Mesodermal cell (in vitro differentiated cells): ENCODE data around the gene RASGRF2.

Experiments
- H3K27ac ChIP-seq: 2 replicates; pipeline ENCODE4 v1.7.0; 2013; ENCODE audit warnings: mild to moderate bottlenecking, low read depth, low read length, moderate library complexity; ENCODE audit not compliant: severe bottlenecking
- H3K36me3 ChIP-seq: 2 replicates; pipeline ENCODE4 v1.7.1; 2013; ENCODE audit warnings: mild to moderate bottlenecking, low read length, moderate library complexity; ENCODE audit not compliant: control insufficient read depth, insufficient read depth
- H3K4me1 ChIP-seq: one replicate; pipeline ENCODE4 v1.7.1; 2013; ENCODE audit warnings: mild to moderate bottlenecking, low read length; ENCODE audit not compliant: insufficient read depth, control insufficient read depth, poor library complexity, severe bottlenecking
- H3K4me3 ChIP-seq: 2 replicates; pipeline ENCODE4 v1.7.0; 2013; ENCODE audit warnings: low read length, control low read depth, mild to moderate bottlenecking; ENCODE audit not compliant: insufficient read depth, poor library complexity, severe bottlenecking; ENCODE audit errors: extremely low read depth
- H3K9me3 ChIP-seq: 2 replicates; pipeline ENCODE4 v1.7.1; 2013; ENCODE audit warnings: mild to moderate bottlenecking, low read length, moderate library complexity; ENCODE audit not compliant: control insufficient read depth
- WGBS, 2 experiments: methylation state at CpG; one replicate each; pipeline ENCODE4 v1.1.5; 2013; ENCODE audit warnings: missing lambda C conversion rate in 2 of 2; ENCODE audit not compliant: insufficient coverage in 2 of 2; 5-methylcytosine and 5-hydroxymethylcytosine counted together

RASGRF2 gene

GRCh38 chr5:81205058-81205457 lies 244.9 kb downstream of the RASGRF2 start:
- Histone ChIP-seq H3K4me3 (no peak overlapping the region), H3K36me3 (no peaks in the 10 kb centered on the region), H3K4me1 (no peaks in the 10 kb centered on the region), H3K27ac (no peak overlapping the region), H3K9me3 (no peaks in the 10 kb centered on the region)
- 87 to 100% methylated on average over 2 to 3 of the region's 4 CpGs for WGBS, 2 experiments

GRCh38 chr5:81207009-81207408 lies 246.8 kb downstream of the RASGRF2 start:
- no peak overlapping the region for H3K27ac ChIP-seq
- H3K4me1 ChIP-seq = no peaks in the 10 kb centered on the region
- 66 to 89% methylated on average over 3 of the region's 5 CpGs for WGBS, 2 experiments
- no peaks in the 10 kb centered on the region for H3K9me3 ChIP-seq
- no peak overlapping the region for H3K4me3 ChIP-seq
- H3K36me3 ChIP-seq = no peaks in the 10 kb centered on the region

DNA sequence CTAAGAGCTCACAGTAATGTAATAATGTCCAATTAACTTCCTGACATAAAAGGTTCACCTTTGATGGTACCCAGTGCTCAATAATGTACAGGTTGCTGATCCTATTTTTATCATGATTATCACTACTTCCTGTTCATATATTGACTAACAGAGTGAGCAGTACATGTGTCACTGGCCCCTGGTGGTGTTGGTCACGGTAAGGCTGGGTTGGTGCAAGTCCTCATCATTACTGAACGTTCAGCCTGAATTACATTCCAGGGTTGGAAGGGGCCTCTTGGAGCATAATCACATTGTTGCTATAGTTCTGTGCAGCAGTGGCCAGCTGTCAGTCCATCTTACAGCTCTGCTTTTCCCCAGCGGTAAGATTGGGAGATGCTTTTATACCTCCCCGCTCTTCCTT lies 248.7 kb downstream of the RASGRF2 start:
- Histone ChIP-seq H3K27ac (no peak overlapping the region), H3K4me1 (no peaks in the 10 kb centered on the region), H3K36me3 (no peaks in the 10 kb centered on the region), H3K4me3 (no peak overlapping the region), H3K9me3 (no peaks in the 10 kb centered on the region)
- 93 to 100% methylated on average over 2 of the region's 4 CpGs for WGBS, 2 experiments

GRCh38 chr5:81209386-81209785 lies 249.2 kb downstream of the RASGRF2 start:
- Histone ChIP-seq H3K4me3 (no peak overlapping the region), H3K4me1 (no peaks in the 10 kb centered on the region), H3K36me3 (no peaks in the 10 kb centered on the region), H3K9me3 (no peaks in the 10 kb centered on the region), H3K27ac (no peak overlapping the region)
- WGBS, 2 experiments = 77 to 90% methylated on average over 4 of the region's 5 CpGs

- no peak overlapping the region for H3K4me3 ChIP-seq
- WGBS, 2 experiments = 91 to 92% methylated on average over 11 of the region's 11 CpGs
- H3K27ac ChIP-seq = no peak overlapping the region
- no peaks in the 10 kb centered on the region for H3K36me3 ChIP-seq
- H3K9me3 ChIP-seq = no peaks in the 10 kb centered on the region
- no peaks in the 10 kb centered on the region for H3K4me1 ChIP-seq
These were observed 249.8 kb downstream of the RASGRF2 start for GRCh38 chr5:81209869-81210493.

DNA sequence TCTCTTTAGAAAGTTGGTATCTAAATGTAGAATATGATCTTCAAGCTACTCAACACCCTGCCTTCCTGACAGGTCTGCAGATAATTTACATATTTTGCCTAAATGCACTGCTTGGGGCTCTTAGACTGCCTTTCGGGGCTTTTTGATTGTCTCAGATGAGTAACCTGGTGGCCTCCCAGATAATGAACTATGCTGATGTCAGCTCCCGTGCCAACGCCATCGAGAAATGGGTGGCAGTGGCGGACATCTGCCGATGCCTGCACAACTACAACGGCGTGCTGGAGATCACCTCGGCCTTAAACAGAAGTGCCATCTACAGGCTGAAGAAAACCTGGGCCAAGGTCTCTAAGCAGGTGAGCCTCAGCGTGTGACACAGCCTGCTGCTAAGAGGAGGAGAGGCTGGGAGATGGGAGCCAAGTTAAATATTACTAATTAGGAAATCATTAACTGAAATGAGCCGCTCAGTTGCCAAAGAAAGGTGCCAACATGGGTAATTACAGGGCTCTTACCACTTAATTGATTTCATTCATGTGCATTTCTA lies 252.1 kb downstream of the RASGRF2 start:
- no peak overlapping the region for H3K4me3 ChIP-seq
- 94 to 95% methylated on average over 9 to 10 of the region's 11 CpGs for WGBS, 2 experiments
- no peaks in the 10 kb centered on the region for H3K4me1 ChIP-seq
- no peak overlapping the region for H3K27ac ChIP-seq
- no peaks in the 10 kb centered on the region for H3K9me3 ChIP-seq
- H3K36me3 ChIP-seq = no peaks in the 10 kb centered on the region

DNA sequence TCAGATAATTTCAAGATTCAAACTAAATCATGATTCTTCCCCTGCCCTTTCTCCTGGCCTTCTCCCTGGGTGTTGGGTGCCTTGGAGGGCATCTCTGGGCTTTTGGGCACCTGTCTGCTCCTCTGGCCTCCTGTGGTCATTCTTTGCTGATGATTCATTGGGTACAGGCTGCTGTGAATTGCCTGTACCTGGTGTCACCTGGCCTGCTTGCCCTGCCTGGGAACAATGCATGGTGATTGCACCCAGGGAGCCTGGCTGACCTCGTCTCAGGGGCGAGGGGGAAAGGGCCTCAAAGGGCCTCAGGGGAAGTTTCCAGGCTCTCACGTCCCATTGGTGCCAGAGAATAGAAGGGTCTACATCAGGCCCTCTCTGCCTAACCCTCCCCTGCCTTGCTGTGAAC lies 252.9 kb downstream of the RASGRF2 start:
- no peaks in the 10 kb centered on the region for H3K4me1 ChIP-seq
- no peaks in the 10 kb centered on the region for H3K36me3 ChIP-seq
- 79 to 97% methylated on average over 3 of the region's 3 CpGs for WGBS, 2 experiments
- H3K27ac ChIP-seq = no peak overlapping the region
- H3K4me3 ChIP-seq = no peak overlapping the region
- H3K9me3 ChIP-seq = no peaks in the 10 kb centered on the region

GRCh38 chr5:81214848-81215247 lies 254.7 kb downstream of the RASGRF2 start:
- Histone ChIP-seq H3K36me3 (no peaks in the 10 kb centered on the region), H3K4me3 (no peak overlapping the region), H3K27ac (no peak overlapping the region), H3K9me3 (no peaks in the 10 kb centered on the region), H3K4me1 (no peaks in the 10 kb centered on the region)
- WGBS, 2 experiments = 89 to 95% methylated on average over 5 to 7 of the region's 8 CpGs

GRCh38 chr5:81216152-81216551 lies 256.0 kb downstream of the RASGRF2 start:
- Histone ChIP-seq H3K9me3 (no peaks in the 10 kb centered on the region), H3K36me3 (no peaks in the 10 kb centered on the region), H3K4me3 (no peak overlapping the region), H3K27ac (no peak overlapping the region), H3K4me1 (no peaks in the 10 kb centered on the region)
- WGBS, 2 experiments = no CpG with 5 or more reads among the region's 3 CpGs

DNA sequence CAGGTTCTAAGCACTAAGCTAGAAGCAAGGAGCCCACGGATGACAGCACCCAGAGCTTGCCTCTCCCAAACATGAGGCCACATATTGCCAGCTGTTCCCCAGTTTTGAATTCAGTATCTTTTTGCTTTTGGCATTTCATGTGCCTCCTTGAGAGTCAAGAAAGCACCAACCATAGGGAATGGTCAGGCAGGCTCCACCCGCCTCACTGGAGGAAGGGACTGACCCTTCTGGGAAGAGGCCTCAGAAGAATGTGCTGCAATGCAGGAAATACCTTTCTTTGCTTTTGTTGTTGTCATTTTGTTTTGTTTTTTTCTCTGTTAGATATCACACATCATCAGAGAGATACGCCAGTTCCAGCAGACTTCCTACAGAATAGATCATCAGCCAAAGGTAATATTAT lies 259.2 kb downstream of the RASGRF2 start:
- WGBS, 2 experiments = 100% methylated on average over 1 to 2 of the region's 3 CpGs
- no peak overlapping the region for H3K4me3 ChIP-seq
- no peak overlapping the region for H3K27ac ChIP-seq
- H3K9me3 ChIP-seq = no peaks in the 10 kb centered on the region
- no peaks in the 10 kb centered on the region for H3K36me3 ChIP-seq
- H3K4me1 ChIP-seq = no peaks in the 10 kb centered on the region

- Histone ChIP-seq H3K27ac (no peak overlapping the region), H3K4me3 (no peak overlapping the region), H3K36me3 (no peaks in the 10 kb centered on the region), H3K4me1 (no peaks in the 10 kb centered on the region), H3K9me3 (no peaks in the 10 kb centered on the region)
These were observed 262.1 kb downstream of the RASGRF2 start for GRCh38 chr5:81222285-81222684.
